Osteocyte (in vitro differentiated cells): ENCODE measurements around the gene GCHFR. TPM values are rescaled to one million over a fixed set of nuclear protein-coding genes. Genes with fewer than 3 reads are reported as not detected.
A peak's percentile ranks its signal among the peaks of the same experiment; 100 is the strongest.

Experiments used
- DNase-seq: peaks from one replicate; pipeline ENCODE4 v3.0.0; 2021; ENCODE audit warnings: mixed read lengths; ENCODE audit not compliant: unreplicated experiment; ENCODE audit errors: extremely low spot score
- H3K27ac Mint-ChIP-seq: one replicate; pipeline ENCODE4 v1.8.0; 2021; ENCODE audit warnings: mild to moderate bottlenecking, mixed read lengths; ENCODE audit not compliant: unreplicated experiment
- H3K27me3 Mint-ChIP-seq: one replicate; pipeline ENCODE4 v1.8.0; 2021; ENCODE audit warnings: mixed read lengths; ENCODE audit not compliant: unreplicated experiment
- H3K36me3 Mint-ChIP-seq: one replicate; pipeline ENCODE4 v1.8.0; 2021; ENCODE audit warnings: mixed read lengths; ENCODE audit not compliant: unreplicated experiment
- H3K4me1 Mint-ChIP-seq: one replicate; pipeline ENCODE4 v1.8.0; 2021; ENCODE audit warnings: mixed read lengths; ENCODE audit not compliant: unreplicated experiment
- H3K4me3 Mint-ChIP-seq: one replicate; pipeline ENCODE4 v1.8.0; 2021; ENCODE audit warnings: mild to moderate bottlenecking, moderate library complexity, mixed read lengths; ENCODE audit not compliant: unreplicated experiment
- H3K9me3 Mint-ChIP-seq: one replicate; pipeline ENCODE4 v1.8.0; 2021; ENCODE audit warnings: mixed read lengths; ENCODE audit not compliant: unreplicated experiment
- total RNA-seq: library from RNA; stranded (reverse); gene quantifications from 2 replicates; pipeline ENCODE4 v1.2.1, GENCODE V29; 2021
- TF ChIP-seq, protein P1 (sequence below): fragments of 200-600 bp; sonication (generic); IDR thresholded peaks from 2 replicates; pipeline ENCODE4 v1.5.0; 2021; ENCODE audit warnings: antibody characterized with exemption, mild to moderate bottlenecking, moderate library complexity

The GCHFR gene
- total RNA-seq, 1 donor from 2014 or later, result 3.8 TPM

DNA sequence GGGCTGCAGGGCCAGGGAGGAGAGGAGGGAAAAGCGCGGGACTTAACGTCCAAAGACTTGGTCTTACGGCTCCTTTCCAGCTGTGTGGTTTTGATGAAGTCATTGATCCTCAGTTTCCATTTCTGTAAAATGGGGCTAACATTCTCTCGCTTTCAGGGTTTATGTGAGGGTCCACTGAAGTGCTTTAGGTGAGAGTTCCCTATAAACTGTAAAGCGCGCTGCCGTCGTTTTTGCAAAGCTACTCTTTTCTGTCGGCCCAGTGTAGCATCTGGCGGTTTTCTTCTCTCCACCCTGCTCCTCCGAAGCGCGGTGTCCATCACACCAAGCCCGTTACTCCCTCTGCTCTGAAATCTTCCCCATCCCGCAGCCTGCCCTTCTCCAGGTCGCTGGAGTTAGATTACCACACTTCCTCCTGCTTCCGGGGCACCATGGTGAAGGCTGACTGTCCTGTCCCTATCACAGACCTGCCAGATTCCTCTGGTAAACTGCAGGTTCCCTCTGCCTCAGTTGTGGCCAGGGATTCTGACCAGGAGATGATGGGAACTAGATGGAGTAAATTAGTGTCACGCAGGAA, 44.1 kb downstream of the GCHFR start:
- TF ChIP-seq, protein P1, sequence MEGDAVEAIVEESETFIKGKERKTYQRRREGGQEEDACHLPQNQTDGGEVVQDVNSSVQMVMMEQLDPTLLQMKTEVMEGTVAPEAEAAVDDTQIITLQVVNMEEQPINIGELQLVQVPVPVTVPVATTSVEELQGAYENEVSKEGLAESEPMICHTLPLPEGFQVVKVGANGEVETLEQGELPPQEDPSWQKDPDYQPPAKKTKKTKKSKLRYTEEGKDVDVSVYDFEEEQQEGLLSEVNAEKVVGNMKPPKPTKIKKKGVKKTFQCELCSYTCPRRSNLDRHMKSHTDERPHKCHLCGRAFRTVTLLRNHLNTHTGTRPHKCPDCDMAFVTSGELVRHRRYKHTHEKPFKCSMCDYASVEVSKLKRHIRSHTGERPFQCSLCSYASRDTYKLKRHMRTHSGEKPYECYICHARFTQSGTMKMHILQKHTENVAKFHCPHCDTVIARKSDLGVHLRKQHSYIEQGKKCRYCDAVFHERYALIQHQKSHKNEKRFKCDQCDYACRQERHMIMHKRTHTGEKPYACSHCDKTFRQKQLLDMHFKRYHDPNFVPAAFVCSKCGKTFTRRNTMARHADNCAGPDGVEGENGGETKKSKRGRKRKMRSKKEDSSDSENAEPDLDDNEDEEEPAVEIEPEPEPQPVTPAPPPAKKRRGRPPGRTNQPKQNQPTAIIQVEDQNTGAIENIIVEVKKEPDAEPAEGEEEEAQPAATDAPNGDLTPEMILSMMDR, result no peak
- H3K4me3 Mint-ChIP-seq, result peak overlapping the region; percentile 93
- H3K36me3 Mint-ChIP-seq, result peaks cover 13% of the 10 kb centered on the region
- H3K27me3 Mint-ChIP-seq, result no peaks in the 10 kb centered on the region
- H3K9me3 Mint-ChIP-seq, result no peaks in the 10 kb centered on the region
- H3K27ac Mint-ChIP-seq, result peak overlapping the region; percentile 92
- no peak for DNase-seq
- H3K4me1 Mint-ChIP-seq, result peaks cover 18% of the 10 kb centered on the region

DNA sequence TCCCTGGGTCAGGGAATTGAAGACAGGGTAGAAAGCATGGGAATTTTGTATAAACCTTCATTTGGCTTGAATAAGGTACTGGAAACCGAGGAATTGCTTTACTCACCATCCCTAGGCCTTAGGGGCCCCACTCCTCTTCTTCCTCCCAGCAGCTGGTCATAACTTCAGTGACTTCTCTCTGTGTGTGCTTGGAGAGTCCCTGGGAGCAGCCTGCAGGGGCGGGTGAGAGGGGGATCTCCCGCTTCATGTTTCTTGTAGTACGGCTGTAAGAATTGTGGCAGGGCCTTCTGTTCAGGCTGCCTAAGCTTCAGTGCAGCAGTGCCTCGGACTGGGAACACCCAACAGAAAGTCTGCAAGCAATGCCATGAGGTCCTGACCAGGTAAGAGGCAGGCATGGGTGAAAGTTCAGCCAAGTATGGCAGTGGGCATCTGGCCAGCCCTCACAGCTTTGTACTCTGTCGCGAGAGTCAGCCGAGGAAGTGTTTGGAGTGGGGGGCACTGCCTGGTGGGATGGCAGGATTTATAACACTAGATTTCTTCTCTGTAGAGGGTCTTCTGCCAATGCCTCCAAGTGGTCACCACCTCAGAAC, 45.1 kb downstream of the GCHFR start:
- Mint-ChIP-seq H3K36me3 (peaks cover 11% of the 10 kb centered on the region), H3K27ac (no peak overlapping the region), H3K9me3 (no peaks in the 10 kb centered on the region), H3K4me3 (peak overlapping the region; percentile 93), H3K4me1 (peaks cover 18% of the 10 kb centered on the region), H3K27me3 (no peaks in the 10 kb centered on the region)
- no peak for DNase-seq
- TF ChIP-seq, protein P1, result no peak

DNA sequence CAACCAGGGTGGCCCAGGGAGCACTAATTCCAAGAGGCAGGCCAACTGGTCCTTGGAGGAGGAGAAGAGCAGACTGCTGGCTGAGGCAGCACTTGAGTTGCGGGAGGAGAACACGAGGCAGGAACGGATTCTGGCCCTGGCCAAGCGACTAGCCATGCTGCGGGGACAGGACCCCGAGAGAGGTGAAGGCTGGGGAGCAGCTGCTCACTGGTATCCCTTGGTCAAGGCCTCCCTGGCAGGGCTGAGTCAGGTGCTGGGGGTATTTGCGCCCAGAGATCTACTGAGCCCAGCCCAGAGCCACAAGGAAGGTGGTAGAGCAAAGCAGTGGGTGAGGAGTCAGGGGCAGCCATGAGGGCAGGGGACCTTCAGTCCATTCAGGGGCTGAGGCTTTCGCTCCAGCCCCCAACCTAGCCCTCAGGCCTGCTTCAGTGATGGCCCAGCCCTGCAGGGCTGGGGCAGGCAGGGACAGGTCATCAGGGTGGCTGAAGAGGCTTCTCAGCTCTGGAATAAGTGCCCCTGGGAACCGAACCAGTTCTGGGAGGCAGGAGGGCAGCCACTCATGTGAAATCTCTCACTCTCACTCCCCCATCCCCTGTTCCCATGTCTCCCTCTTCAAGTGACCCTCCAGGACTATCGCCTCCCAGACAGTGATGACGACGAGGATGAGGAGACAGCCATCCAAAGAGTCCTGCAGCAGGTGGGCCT, 49.0 kb downstream of the GCHFR start:
- H3K4me1 Mint-ChIP-seq, result peaks cover 7% of the 10 kb centered on the region
- no peak overlapping the region for H3K4me3 Mint-ChIP-seq
- H3K27me3 Mint-ChIP-seq, result no peaks in the 10 kb centered on the region
- no peak overlapping the region for H3K27ac Mint-ChIP-seq
- TF ChIP-seq, protein P1, result no peak
- DNase-seq, result no peak
- H3K36me3 Mint-ChIP-seq, result peaks cover 18% of the 10 kb centered on the region
- no peaks in the 10 kb centered on the region for H3K9me3 Mint-ChIP-seq

DNA sequence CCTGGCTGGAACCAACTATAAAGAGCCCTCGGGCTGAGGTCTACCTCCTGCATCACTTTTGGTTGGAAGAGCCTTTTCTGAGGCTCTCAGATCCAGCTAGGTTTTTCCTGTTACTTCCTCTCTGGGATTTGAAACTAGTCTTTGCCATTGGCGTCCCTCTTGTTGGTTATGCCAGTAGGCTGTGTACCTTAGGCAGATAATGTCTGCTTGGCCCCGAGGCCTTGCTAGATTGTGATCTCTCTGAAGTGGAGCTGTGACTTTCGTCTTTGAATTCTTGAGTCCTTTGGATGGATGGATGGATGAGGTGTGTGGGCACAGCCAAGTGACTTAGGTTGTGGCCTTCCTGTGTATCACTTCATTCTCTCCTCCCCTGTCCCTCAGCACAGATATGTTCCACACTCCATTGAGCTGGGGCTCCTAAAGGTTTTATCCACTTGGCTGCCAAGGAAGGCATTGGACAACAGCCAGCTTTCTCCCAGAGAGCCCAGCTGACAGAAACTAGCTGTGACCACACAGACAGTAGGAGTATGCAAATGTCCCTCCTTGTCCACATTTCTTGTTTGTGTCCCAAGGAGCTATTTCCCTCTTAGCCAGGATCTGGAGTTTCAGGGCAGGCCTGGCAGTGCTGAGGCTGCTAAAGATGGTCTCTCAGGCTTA, 51.3 kb downstream of the GCHFR start:
- Mint-ChIP-seq H3K9me3 (no peaks in the 10 kb centered on the region), H3K4me1 (no peaks in the 10 kb centered on the region), H3K27me3 (peaks cover 2% of the 10 kb centered on the region), H3K4me3 (no peak overlapping the region), H3K36me3 (peaks cover 16% of the 10 kb centered on the region), H3K27ac (peak overlapping the region; percentile 7)
- DNase-seq, result no peak
- TF ChIP-seq, protein P1, result no peak

Other genes starting within 250 kb of the GCHFR start
- gene CCDC32, start 199.0 kb upstream of the GCHFR start, total RNA-seq, result 23.9 and 28.3 TPM in 2 replicates
- gene RPUSD2, start 194.8 kb upstream of the GCHFR start, total RNA-seq, result 9.6 and 11.7 TPM in 2 replicates
- gene KNL1, start 169.8 kb upstream of the GCHFR start, total RNA-seq, result 5.6 and 6.2 TPM in 2 replicates
- 8.5 and 8.6 TPM in 2 replicates for gene RAD51, start 68.9 kb upstream of the GCHFR start, total RNA-seq
- gene RMDN3, start 8.8 kb upstream of the GCHFR start, total RNA-seq, result 30.2 and 35.6 TPM in 2 replicates
- gene C15orf62, start 5.9 kb downstream of the GCHFR start, total RNA-seq, result not detected in 2 replicates
- 21.1 and 23.6 TPM in 2 replicates for gene ZFYVE19, start 43.0 kb downstream of the GCHFR start, total RNA-seq
- gene DNAJC17, start 43.4 kb downstream of the GCHFR start, total RNA-seq, result 38.1 and 39.8 TPM in 2 replicates
- not detected in 2 replicates for gene PPP1R14D, start 64.6 kb downstream of the GCHFR start, total RNA-seq
- 5.2 and 5.5 TPM in 2 replicates for gene SPINT1, start 80.0 kb downstream of the GCHFR start, total RNA-seq
- 0.34 and 0.46 TPM in 2 replicates for gene RHOV, start 110.2 kb downstream of the GCHFR start, total RNA-seq
- 36.7 and 40.5 TPM in 2 replicates for gene VPS18, start 130.4 kb downstream of the GCHFR start, total RNA-seq
- 0.39 and 0.54 TPM in 2 replicates for gene DLL4, start 165.3 kb downstream of the GCHFR start, total RNA-seq
- gene CHAC1, start 189.4 kb downstream of the GCHFR start, total RNA-seq, result 33.3 and 39.3 TPM in 2 replicates